ENCODE results near the gene SIRT5.

Gene SIRT5

DNA sequence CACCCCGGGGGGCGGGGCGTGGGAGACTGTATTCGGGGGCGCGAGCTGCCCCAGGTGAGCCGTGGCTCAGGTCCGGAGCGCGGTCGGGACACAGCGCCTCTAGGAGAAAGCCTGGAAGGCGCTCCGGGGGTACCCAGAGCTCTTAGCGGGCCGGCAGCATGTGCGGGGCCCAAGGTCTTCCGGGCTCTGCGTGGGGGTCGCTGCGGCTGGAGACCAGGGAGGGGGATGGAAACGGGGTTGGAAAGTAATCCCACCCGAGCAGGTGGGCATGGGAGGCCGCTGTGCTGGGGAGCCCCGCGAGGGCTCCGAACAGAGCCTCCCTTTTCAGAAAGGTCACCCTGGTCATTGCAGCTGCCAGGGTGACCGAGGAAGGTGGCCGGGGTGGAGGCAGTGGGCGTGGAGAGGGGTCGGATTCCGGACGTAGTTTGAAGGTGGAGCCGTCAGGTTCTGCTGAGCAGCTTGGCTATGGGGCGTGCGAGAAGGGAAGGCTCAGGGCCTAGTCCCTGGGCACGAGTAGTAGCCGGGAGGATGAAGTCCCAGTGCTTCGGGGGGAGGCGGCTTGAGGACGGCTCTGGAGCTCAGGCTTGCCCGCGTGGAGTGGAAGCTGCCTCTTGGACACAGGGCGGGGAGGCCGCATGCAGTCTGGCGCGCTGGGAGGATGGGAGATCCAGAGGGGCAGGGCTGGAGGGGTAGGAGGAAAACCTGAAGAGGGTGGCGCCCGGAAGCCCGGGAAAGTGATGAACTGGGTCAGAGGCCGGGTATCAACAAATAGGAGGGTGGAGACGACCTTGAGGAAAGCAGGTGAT lies at the start of gene SIRT5:
SIRT5 (plus strand) TSS at position 31 of the 806 bp plus-strand sequence. CDS start 9,510 bp downstream, outside the sequence.
- ATAC-seq, result peak; percentile 64 to 71

- no peak for ATAC-seq
Measured at GRCh38 chr6:13524801-13525508, 49.4 kb upstream of the SIRT5 start.

GRCh38 chr6:13526357-13526726 lies 48.1 kb upstream of the SIRT5 start:
- ATAC-seq, result no peak

DNA sequence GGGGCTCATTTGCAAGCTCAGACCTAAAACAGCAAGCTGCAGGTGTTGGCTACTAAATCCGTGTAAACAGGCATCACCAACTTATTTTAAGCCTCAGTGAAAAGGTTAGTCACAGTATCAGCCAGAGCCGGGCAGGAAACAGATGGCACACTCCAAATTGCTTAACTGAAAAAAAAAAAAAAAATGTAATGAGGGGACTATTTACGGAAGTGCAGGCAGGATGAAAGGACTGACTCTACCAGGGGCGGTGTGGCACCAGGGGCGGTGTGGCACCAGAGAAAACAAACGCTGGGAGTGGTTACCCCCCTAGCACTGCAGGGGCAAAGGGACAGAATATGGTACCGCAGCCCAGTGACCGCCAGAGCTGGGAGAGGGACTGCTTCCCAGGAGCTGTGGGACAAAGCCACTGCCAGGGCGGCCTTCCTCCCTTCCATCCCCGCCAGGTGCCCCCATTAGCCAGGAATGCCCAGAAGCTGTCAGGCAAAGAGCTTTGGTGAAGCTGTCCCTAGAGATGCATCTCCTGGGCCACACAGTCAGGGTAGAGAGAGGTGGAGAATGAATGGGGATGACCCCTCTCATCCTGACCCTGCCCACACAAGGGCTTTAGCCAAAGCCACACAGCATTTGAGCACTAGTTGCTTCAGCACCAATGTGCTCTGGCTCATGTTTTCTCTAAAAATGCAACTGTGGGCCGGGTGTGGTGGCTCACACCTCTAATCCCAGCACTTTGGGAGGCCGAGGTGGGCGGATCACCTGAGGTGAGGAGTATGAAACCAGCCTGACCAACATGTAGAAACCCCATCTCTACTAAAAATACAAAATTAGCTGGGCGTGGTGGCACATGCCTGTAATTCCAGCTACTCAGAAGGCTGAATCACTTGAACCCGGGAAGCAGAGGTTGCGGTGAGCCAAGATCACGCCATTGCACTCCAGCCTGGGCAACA lies 47.4 kb upstream of the SIRT5 start:
- ATAC-seq, result peak; percentile 51 to 74

GRCh38 chr6:13527671-13528056 lies 46.7 kb upstream of the SIRT5 start:
- ATAC-seq, result no peak

DNA sequence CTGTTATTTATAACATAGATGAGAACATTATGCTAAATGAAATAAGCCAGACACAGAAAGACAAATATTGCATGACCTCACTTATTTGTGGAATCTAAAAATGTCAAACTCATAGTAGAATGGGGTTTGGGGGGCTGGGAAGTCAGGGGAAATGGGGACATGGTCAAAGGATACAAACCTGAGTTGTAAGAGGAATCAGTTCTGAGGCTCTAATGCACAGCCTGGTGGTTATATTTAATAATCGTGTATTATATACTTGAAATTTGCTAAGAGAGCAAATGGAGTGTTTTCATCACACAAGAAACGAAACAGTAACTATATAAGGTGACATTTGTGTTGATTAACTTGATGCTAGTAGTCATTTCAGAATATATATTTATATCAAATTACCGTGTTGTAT lies 46.2 kb upstream of the SIRT5 start:
- no peak for ATAC-seq

DNA sequence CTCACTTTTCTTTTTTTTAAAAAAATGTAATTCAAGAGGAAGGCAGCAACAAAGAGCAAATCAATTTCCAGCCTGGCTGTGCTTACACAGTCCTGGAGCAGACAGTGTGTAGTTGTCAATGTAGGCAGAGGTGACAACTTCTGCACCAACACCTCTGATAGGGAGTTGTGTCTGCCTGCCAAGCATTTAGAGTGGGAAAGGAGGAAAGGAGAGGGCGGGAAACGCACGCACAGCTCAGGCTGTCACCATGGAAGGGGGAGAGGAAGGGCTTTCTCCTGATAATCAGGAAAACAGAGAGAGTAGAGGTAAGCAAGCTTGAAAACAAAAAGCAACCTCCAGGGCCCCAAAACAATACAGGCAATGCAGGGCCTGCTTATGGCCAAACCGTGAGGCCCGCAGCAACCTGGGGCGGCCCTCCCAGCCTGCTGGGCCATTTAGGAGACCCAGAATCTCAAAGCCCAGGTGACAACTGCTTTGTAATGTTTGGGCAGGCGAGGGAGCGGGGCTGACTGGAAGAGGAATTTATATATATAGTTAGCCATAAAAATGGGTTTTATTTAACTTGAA lies 45.5 kb upstream of the SIRT5 start:
- ATAC-seq, result no peak

- no peak for ATAC-seq
Measured at GRCh38 chr6:13531956-13532355, 42.4 kb upstream of the SIRT5 start.

GRCh38 chr6:13534536-13534935 lies 39.9 kb upstream of the SIRT5 start:
- no peak for ATAC-seq

GRCh38 chr6:13535306-13535705 lies 39.1 kb upstream of the SIRT5 start:
- ATAC-seq, result no peak

- no peak for ATAC-seq
Measured at GRCh38 chr6:13536796-13537526, 37.4 kb upstream of the SIRT5 start.

- no peak for ATAC-seq
Measured at GRCh38 chr6:13537527-13537897, 36.9 kb upstream of the SIRT5 start.

GRCh38 chr6:13538084-13538483 lies 36.3 kb upstream of the SIRT5 start:
- ATAC-seq, result no peak

DNA sequence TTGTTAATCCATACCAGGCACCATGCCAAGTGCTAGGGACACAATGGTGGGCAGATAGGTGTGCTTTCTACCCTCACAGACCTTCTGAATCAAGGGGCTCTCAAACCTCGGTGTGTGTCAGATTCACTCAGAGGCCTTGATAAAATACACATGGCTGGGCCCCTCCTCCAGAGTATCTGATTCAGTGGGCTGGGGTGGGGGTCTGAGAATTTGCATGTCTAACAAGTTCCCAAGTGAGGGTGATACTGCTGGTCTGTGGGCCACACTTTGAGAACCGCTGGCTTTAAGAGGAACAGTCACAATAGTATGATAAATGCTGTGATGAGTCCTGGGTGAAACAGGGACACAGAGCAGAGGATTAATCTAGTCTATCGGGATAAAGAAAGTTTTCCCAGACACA lies 35.8 kb upstream of the SIRT5 start:
- ATAC-seq, result no peak

DNA sequence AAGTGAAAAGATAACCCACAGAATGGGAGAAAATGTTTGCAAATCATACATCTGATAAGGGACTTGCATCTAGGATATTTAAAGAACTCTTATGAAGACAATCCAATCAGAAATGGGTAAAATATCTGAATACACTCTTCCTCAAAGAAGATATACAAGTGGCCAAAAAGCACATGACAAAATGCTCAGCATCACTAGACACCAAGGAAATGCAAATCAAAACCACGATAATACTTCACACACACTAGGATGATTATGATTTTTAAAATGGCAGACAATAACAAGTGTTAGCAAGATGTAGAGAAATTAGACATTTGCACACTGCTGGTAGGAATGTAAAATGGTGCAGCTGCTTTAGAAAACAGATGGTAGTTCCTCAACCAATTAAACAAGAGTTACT lies 34.8 kb upstream of the SIRT5 start:
- no peak for ATAC-seq

DNA sequence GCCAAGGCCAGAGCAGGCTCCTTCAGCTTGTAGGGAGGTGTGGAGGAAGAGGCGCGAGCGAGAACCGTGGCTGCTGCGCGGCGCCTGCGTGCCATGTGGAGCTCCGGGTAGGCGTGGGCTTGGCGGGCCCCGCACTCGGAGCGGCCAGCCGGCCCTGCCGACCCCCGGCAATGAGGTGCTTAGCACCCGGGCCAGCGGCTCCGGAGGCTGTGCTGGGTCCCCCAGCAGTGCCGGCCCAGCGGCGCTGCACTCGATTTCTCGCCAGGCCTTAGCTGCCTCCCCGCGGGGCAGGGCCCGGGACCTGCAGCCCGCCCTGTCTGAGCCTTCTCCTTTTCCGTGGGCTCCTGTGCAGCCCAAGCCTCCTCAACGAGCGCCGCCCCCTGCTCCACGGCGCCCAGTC lies 32.9 kb upstream of the SIRT5 start:
- no peak for ATAC-seq

GRCh38 chr6:13544454-13545186 lies 29.8 kb upstream of the SIRT5 start:
- ATAC-seq, result no peak

- no peak for ATAC-seq
Measured at GRCh38 chr6:13545885-13546284, 28.5 kb upstream of the SIRT5 start.

- no peak for ATAC-seq
Measured at GRCh38 chr6:13548500-13549210, 25.7 kb upstream of the SIRT5 start.

DNA sequence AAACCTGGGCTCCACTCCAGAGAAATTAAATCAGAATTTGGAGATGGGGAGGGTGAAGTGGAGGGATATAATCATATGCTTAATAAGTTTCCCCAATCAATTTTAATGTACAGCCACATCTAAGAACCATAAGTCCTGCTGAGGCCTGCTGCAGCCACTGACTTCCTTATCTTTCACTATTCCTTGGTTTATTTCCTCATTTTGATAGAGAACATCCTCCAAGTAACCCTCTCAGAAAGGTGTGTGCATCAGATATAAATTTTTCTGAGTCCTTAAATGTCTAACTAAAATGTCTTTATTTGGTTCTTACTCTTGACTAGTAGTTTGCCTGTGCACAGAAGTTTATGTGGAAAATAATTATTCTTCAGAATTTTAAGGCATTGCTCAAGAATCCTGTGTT lies 23.7 kb upstream of the SIRT5 start:
- no peak for ATAC-seq

- ATAC-seq, result no peak
Measured at GRCh38 chr6:13553646-13554045, 20.8 kb upstream of the SIRT5 start.

Data from activated CD4-positive, CD25-positive, alpha-beta regulatory T cell treated with anti-CD3 and anti-CD28 coated beads, Interleukin-2, amount 50 U/mL, for 24 hours (primary cell).